HG03354 (cell line): Measurements from ENCODE around the gene MYH14.
"Not testable (repeated sequence)": the region's sequence is repeated elsewhere in the genome, so short reads cannot be mapped to it uniquely, and the experiment has no call there.

ENCODE experiments used
- ATAC-seq: cut with Tn5 transposase; IDR thresholded peaks from one replicate; pipeline ENCODE4 v1.9.1; 2021; ENCODE audit warnings: mild to moderate bottlenecking; ENCODE audit not compliant: unreplicated experiment, poor library complexity, severe bottlenecking

MYH14 gene

GRCh38 chr19:50221087-50221486 is 17.7 kb downstream of the MYH14 start:
- ATAC-seq, result no peak

GRCh38 chr19:50222691-50223438 is 19.4 kb downstream of the MYH14 start:
- no peak for ATAC-seq

DNA sequence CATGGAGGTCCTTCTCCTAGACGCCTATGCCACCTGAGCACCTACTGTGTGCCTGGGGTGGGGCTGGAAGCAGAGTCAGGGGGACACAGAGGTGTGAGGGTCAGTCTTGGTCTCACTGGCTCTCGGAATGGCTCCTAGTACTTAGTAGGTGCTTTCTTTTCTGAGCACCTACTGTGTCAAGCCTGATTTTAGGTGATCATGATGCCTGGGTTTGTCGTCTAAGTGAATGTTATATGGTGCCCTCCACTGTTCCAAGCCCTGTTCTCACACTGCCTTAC is 20.0 kb downstream of the MYH14 start:
- no peak for ATAC-seq

DNA sequence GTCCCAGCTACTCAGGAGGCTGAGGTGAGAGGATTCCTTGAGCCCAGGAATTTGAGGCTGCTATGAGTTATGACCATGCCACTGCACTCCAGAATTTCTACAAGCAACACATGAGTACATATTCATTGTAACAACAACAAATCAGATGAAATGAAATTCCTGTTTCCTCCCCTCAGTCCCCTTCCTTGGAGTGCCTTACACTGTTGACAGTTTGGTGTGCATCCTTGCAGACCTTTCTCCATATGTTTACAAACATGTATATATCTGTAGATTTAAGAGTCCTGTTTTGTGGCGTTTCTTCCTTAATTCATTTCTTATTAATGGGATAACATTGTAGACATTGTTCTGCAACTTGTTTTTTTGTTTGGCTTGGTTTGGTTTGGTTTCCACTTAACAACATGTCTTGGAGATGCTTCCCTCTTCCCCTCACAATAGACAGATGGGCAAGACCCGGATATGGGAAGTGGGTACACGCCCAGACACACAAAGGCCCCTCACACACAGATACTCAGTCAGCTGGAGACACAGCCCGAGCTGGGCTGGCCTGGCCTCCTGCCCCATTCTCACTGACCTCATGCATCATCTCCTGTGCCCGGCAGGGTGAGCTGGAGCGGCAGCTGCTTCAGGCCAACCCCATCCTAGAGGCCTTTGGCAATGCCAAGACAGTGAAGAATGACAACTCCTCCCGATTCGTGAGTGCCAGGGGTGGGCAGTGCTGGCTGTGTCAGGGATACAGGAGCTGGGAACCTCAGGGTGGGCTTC is 21.7 kb downstream of the MYH14 start:
- no peak for ATAC-seq

- no peak for ATAC-seq
Measured at GRCh38 chr19:50226536-50226935, 23.1 kb downstream of the MYH14 start.

DNA sequence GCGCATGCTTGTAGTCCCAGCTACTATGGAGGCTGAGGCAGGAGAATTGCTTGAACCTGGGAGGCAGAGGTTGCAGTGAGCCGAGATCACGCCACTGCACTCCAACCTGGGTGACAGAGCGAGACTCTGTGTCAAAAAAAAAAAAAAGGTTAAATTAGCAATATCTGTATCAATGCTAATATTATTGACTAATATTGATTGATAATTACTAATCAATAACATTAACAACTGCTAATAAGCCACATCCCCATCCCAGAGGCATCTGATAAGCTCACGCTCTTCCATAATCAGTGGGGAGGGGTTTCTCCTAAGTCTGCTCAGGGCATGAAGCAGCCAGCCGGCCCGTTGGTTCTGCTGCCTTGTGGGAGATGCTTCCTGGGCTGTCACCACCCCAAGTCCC is 24.7 kb downstream of the MYH14 start:
- ATAC-seq, result not testable (repeated sequence)

GRCh38 chr19:50230379-50231351 is 27.2 kb downstream of the MYH14 start:
- no peak for ATAC-seq

DNA sequence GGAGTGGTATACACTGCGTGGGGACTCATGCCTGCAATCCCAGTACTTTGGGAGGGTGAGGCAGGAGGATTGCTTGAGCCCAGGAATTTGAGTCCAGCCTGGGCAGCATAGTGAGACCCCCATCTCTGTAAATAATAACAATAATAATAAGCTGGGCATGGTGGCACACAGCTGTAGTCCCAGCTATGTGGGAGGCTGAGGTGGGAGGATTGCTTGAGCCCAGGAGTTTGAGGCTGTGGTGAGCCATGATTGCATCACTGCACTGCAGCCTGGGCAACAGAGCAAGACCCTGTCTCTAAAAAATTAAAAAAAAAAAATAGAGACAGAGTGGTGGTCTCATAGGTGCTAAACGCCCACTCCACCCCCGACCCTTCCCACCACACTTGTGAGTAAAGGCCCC is 28.0 kb downstream of the MYH14 start:
- not testable (repeated sequence) for ATAC-seq

DNA sequence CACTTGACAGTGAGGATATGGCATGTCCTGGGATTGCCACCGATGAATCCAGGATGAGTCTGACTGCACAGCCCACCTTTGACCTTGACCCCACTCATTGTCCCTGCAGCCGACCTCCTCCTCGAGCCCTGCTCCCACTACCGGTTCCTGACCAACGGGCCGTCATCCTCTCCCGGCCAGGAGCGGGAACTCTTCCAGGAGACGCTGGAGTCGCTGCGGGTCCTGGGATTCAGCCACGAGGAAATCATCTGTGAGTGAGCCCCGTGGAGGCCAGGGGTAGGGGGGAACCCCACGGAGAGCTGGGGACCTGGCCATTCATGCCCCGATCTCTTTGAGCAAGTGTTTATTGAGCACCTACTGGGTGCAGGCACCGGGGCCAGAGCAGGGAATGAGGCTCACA is 28.4 kb downstream of the MYH14 start:
- ATAC-seq, result no peak

DNA sequence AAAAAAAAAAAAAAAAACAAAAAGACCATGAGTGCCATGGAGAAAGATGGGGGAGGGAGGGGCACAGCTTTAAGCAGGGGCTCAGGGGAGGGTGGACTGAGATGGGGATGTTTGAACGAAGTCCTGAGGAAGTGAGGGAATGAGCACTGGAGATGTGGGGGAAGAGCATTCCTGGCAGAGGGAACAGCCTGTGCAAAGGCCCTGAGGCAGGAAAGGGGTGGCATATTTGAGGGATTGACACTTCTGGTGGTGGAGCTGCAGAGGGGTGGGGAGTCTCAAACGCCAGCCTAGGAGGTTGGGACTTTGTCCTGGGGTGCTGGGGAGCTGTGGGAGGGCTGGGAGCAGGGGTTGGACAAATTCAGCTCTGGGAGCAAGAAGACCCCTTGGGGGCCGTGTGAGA is 29.2 kb downstream of the MYH14 start:
- ATAC-seq, result no peak

- no peak for ATAC-seq
Measured at GRCh38 chr19:50233308-50233910, 30.0 kb downstream of the MYH14 start.

DNA sequence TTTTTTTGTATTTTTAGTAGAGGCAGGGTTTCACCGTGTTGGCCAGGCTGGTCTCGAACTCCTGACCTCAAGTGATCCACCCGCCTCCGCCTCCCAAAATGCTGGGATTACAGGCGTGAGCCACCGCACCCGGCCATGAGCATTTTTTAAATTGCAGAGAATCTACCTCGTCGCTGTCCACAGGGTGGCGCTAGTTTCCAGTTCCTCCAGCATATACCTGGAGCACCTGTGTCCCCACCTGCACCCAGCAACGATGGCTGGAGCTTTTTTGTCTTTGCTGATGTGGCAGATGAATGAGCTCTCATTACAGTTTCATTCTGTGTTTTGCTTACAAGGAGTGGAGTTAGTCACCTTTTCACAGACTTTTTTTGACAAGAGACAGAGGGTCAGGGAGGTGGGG is 34.1 kb downstream of the MYH14 start:
- not testable (repeated sequence) for ATAC-seq

- no peak for ATAC-seq
Measured at GRCh38 chr19:50238043-50238442, 34.6 kb downstream of the MYH14 start.

GRCh38 chr19:50239921-50240590 is 36.6 kb downstream of the MYH14 start:
- ATAC-seq, result no peak

- ATAC-seq, result no peak
Measured at GRCh38 chr19:50242581-50242980, 39.2 kb downstream of the MYH14 start.

DNA sequence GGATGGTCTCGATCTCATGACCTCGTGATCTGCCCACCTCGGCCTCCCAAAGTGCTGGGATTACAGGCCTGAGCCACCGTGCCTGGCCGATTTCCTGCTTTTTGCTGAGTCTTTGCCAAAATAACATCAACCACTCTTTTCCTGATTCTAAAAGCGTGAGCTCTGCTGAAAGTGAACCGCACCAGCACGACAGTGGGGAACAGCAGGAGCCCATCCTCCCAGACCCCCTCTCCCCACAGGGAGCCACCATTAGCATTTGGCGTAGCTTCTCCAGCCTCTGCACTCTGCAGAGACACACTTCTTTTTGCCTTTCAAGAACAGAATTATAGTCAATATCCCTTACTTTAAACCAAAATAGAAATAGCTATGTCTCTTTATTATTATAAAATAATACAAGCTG is 41.3 kb downstream of the MYH14 start:
- ATAC-seq, result no peak

DNA sequence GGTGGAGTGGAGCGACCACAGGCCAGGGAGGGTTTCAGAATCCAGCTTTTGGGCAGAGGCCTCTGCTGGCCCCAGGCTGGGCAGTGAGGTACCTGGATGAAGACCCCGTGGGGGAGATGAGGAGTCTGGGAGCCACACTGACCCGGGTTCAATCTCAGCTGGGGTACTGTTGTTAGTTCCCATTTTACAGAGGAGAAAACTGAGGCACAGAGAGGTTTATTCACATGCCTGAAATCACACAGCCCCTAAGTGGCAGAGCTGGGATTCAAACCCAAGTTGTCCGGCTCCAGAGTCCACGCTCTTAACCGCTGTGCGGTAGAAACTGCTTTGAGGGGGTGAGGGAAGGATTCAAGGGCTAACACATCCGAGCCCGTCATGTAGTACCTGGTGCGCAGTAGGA is 45.0 kb downstream of the MYH14 start:
- no peak for ATAC-seq

- no peak for ATAC-seq
Measured at GRCh38 chr19:50248826-50249225, 45.4 kb downstream of the MYH14 start.

DNA sequence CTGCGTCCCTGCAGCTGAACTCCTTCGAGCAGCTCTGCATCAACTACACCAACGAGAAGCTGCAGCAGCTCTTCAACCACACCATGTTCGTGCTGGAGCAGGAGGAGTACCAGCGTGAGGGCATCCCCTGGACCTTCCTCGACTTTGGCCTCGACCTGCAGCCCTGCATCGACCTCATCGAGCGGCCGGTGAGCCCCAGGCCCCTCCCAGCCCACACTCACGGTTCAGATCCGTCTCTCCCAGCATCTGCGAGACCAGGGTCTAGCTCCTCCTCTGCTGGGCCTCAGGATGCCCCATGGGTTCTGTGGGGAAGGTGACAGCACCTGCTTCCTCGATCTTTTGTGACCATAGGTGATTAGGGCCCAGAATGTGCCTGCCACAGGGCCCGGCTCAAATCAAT is 46.2 kb downstream of the MYH14 start:
- no peak for ATAC-seq
